ENCODE data around the gene PROK2. TPM values are rescaled to one million over a fixed set of nuclear protein-coding genes. Genes with fewer than 3 reads are reported as not detected.

The PROK2 gene
- total and polyA plus RNA-seq, 2 experiments from 2014 or later: 2.1 to 2.3 TPM

- no peaks in the 10 kb centered on the region for H3K36me3 ChIP-seq (ENCODE audit: insufficient read depth)
- DNase-seq (ENCODE audit: low spot score): peak; percentile 96
- no peak overlapping the region; the same call in 1 of the 2 replicates for H3K4me3 ChIP-seq
- H3K27ac ChIP-seq (ENCODE audit: low read depth): peak overlapping the region; percentile 77
- H3K9me2 ChIP-seq (ENCODE audit: insufficient read depth): no peaks in the 10 kb centered on the region
- peaks cover 29% of the 10 kb centered on the region for H3K4me1 ChIP-seq (ENCODE audit: insufficient read depth)
- 0 out of 2 replicates have a peak, but pooled peaks cover 10% of the 10 kb centered on the region for H3F3A ChIP-seq (replicated peaks; ENCODE audit: low read depth)
- H4K20me1 ChIP-seq (replicated peaks; ENCODE audit: insufficient read depth): peaks cover 2% of the 10 kb centered on the region; the same call in 1 of the 2 replicates
- no peak overlapping the region for H2AFZ ChIP-seq
- Mint-ChIP-seq H3K9me3 (no peaks in the 10 kb centered on the region; the same call in 2 of the 3 replicates), H3K27me3 (ENCODE audit: insufficient read depth, low read depth, poor library complexity) (peaks cover 28% of the 10 kb centered on the region), H3K4me1 (peaks cover 46% of the 10 kb centered on the region), H3K36me3 (ENCODE audit: low read depth) (no peaks in the 10 kb centered on the region; the same call in 2 of the 3 replicates), H3K27ac (no peak overlapping the region), H3K4me3 (no peak overlapping the region)
- TF ChIP-seq EZH2phosphoT487 (IDR thresholded peaks at IDR 0.05; ENCODE audit: unreplicated experiment) (no peak), NANOG (IDR thresholded peaks at IDR 0.05; ENCODE audit: borderline replicate concordance) (no peak), CREB1 (CRISPR knock-in tag; IDR thresholded peaks at IDR 0.05; ENCODE audit: low read depth) (peak; percentile 55)
- H3K79me2 ChIP-seq (replicated peaks; ENCODE audit: insufficient read depth): peaks cover 3% of the 10 kb centered on the region; the same call in 1 of the 2 replicates
- H3K4me2 ChIP-seq: peak overlapping the region; percentile 29; the same call in 1 of the 2 replicates
- H3K27me3 ChIP-seq (ENCODE audit: insufficient read depth): peaks cover 20% of the 10 kb centered on the region
- peak; percentile 24 for ATAC-seq
Measured at GRCh38 chr3:71728632-71729342, 56.2 kb downstream of the PROK2 start.

GRCh38 chr3:71726146-71726545 lies 58.8 kb downstream of the PROK2 start:
- Histone ChIP-seq H3K36me3 (ENCODE audit: insufficient read depth) (no peaks in the 10 kb centered on the region), H4K20me1 (replicated peaks; ENCODE audit: insufficient read depth) (peaks cover 4% of the 10 kb centered on the region; the same call in 1 of the 2 replicates), H3F3A (replicated peaks; ENCODE audit: low read depth) (0 out of 2 replicates have a peak, but pooled peaks cover 10% of the 10 kb centered on the region), H2AFZ (peak overlapping the region; percentile 66; the same call in 1 of the 2 replicates), H3K4me1 (ENCODE audit: insufficient read depth) (peaks cover 25% of the 10 kb centered on the region), H3K4me3 (peak overlapping the region; percentile 57), H3K27me3 (ENCODE audit: insufficient read depth) (peaks cover 31% of the 10 kb centered on the region), H3K4me2 (peak overlapping the region; percentile 82), H3K79me2 (replicated peaks; ENCODE audit: insufficient read depth) (peaks cover 6% of the 10 kb centered on the region; the same call in 1 of the 2 replicates), H3K9me2 (ENCODE audit: insufficient read depth) (no peaks in the 10 kb centered on the region), H3K27ac (ENCODE audit: low read depth) (no peak overlapping the region)
- Mint-ChIP-seq H3K9me3 (no peaks in the 10 kb centered on the region; the same call in 2 of the 3 replicates), H3K4me3 (peak overlapping the region; percentile 71), H3K4me1 (peaks cover 48% of the 10 kb centered on the region), H3K27ac (no peak overlapping the region), H3K36me3 (ENCODE audit: low read depth) (no peaks in the 10 kb centered on the region; the same call in 2 of the 3 replicates), H3K27me3 (ENCODE audit: insufficient read depth, low read depth, poor library complexity) (peaks cover 35% of the 10 kb centered on the region)
- TF ChIP-seq CREB1 (CRISPR knock-in tag; IDR thresholded peaks at IDR 0.05; ENCODE audit: low read depth) (no peak), ZNF331 (CRISPR knock-in tag; IDR thresholded peaks at IDR 0.05; ENCODE audit: low read depth) (no peak), CTCF (conservative IDR thresholded peaks at IDR 0.05; ENCODE audit: low read depth in 2 of 2) (no peak), EZH2 (IDR thresholded peaks at IDR 0.05; ENCODE audit: low read depth, unreplicated experiment) (no peak), ZNF114 (CRISPR knock-in tag; IDR thresholded peaks at IDR 0.05) (no peak), NANOG (IDR thresholded peaks at IDR 0.05; ENCODE audit: borderline replicate concordance) (no peak), POLR2AphosphoS5 (IDR thresholded peaks at IDR 0.05; ENCODE audit: low read depth) (no peak), REST (IDR thresholded peaks at IDR 0.05; ENCODE audit: unreplicated experiment) (no peak), EZH2phosphoT487 (IDR thresholded peaks at IDR 0.05; ENCODE audit: unreplicated experiment) (no peak), STAT1 (IDR thresholded peaks at IDR 0.05; ENCODE audit: unreplicated experiment) (no peak), JUNB (IDR thresholded peaks at IDR 0.05; ENCODE audit: unreplicated experiment) (no peak)
- ATAC-seq: no peak
- DNase-seq (ENCODE audit: low spot score): no peak
